IMR-90 (cell line): ENCODE measurements around the gene SLC7A6OS. TPM values are rescaled to one million over a fixed set of nuclear protein-coding genes. Genes with fewer than 3 reads are reported as not detected.

ENCODE experiments used
- ATAC-seq: fragments of 200-7000 bp; cut with Tn5 transposase; 2 replicates; pipeline ENCODE4 v1.9.1; 2020; ENCODE audit warnings: low read depth, mild to moderate bottlenecking, moderate library complexity
- BruUV-seq: library from RNA; stranded (reverse); fragments of 400-500 nt; replicated peaks from 2 replicates; lab custom pipeline; 2021; lab: Mats Ljungman, UMichigan
- CTCF ChIA-PET: fragments of 300-600 bp; formaldehyde crosslinking; extraction: SDS; loops from one replicate; lab custom pipeline; 2021; ENCODE audit warnings: antibody characterized with exemption; lab: Yijun Ruan, JAX
- POLR2A ChIA-PET: fragments of 300-600 bp; sonication (Branson Sonifier 250); formaldehyde crosslinking; loops from one replicate; lab custom pipeline; 2022; ENCODE audit warnings: antibody characterized with exemption; ENCODE audit not compliant: unreplicated experiment; lab: Charles Lee
- DNase-seq: peaks from one replicate; pipeline ENCODE4 v3.0.0; 2013
- H2AFZ ChIP-seq: replicated peaks from 2 replicates; pipeline ENCODE3; 2013; ENCODE audit warnings: low read length, mild to moderate bottlenecking; ENCODE audit not compliant: poor library complexity
- H2AK5ac ChIP-seq: 2 replicates; pipeline ENCODE4 v1.6.1; 2013; ENCODE audit warnings: low read depth, low read length, inconsistent platforms
- H2AK9ac ChIP-seq: replicated peaks from 2 replicates; pipeline ENCODE3; 2013; ENCODE audit warnings: mild to moderate bottlenecking, low read depth, low read length, moderate library complexity; ENCODE audit not compliant: poor library complexity
- H2BK120ac ChIP-seq: 2 replicates; pipeline ENCODE4 v1.6.1; 2013; ENCODE audit warnings: low read depth, low read length, inconsistent platforms
- H2BK15ac ChIP-seq: 3 replicates; pipeline ENCODE4 v1.6.1; 2013; ENCODE audit warnings: low read depth, low read length, inconsistent platforms
- H2BK20ac ChIP-seq: 2 replicates; pipeline ENCODE4 v1.6.1; 2013; ENCODE audit warnings: low read depth, mild to moderate bottlenecking, inconsistent platforms, low read length, moderate library complexity
- H2BK5ac ChIP-seq: 2 replicates; pipeline ENCODE4 v1.6.1; 2013; ENCODE audit warnings: mild to moderate bottlenecking, low read depth, low read length, inconsistent platforms; ENCODE audit not compliant: poor library complexity, severe bottlenecking
- H3K14ac ChIP-seq: replicated peaks from 2 replicates; pipeline ENCODE4 v1.6.1; 2013; ENCODE audit warnings: low read depth, low read length, inconsistent platforms
- H3K18ac ChIP-seq: 2 replicates; pipeline ENCODE4 v1.6.1; 2013; ENCODE audit warnings: low read depth, low read length, control low read depth
- H3K23ac ChIP-seq: 2 replicates; pipeline ENCODE4 v1.6.1; 2013; ENCODE audit warnings: low read depth, low read length, inconsistent platforms
- H3K27ac ChIP-seq: 2 replicates; pipeline ENCODE4 v1.5.1; 2013; ENCODE audit warnings: mild to moderate bottlenecking, control low read depth, low read length; ENCODE audit not compliant: insufficient read depth
- H3K27me3 ChIP-seq: 2 replicates; pipeline ENCODE4 v1.6.1; 2013; ENCODE audit warnings: low read length; ENCODE audit not compliant: control insufficient read depth, insufficient read depth
- H3K36me3 ChIP-seq: 2 replicates; pipeline ENCODE4 v1.6.1; 2013; ENCODE audit warnings: low read length, mixed read lengths; ENCODE audit not compliant: control insufficient read depth, insufficient read depth
- H3K4ac ChIP-seq: 2 replicates; pipeline ENCODE4 v1.6.1; 2013; ENCODE audit warnings: low read depth, low read length, inconsistent platforms
- H3K4me1 ChIP-seq: 2 replicates; pipeline ENCODE4 v1.6.1; 2013; ENCODE audit warnings: low read length, mixed read lengths; ENCODE audit not compliant: control insufficient read depth, insufficient read depth
- H3K4me2 ChIP-seq: 2 replicates; pipeline ENCODE4 v1.6.1; 2013; ENCODE audit warnings: low read depth, mild to moderate bottlenecking, control low read depth, low read length, moderate library complexity
- H3K4me3 ChIP-seq: 2 replicates; pipeline ENCODE4 v1.5.1; 2013; ENCODE audit warnings: low read depth, mild to moderate bottlenecking, control low read depth, low read length, moderate library complexity; ENCODE audit not compliant: insufficient read depth
- H3K56ac ChIP-seq: 2 replicates; pipeline ENCODE4 v1.6.1; 2013; ENCODE audit warnings: low read length, inconsistent platforms; ENCODE audit not compliant: insufficient read depth; ENCODE audit errors: extremely low read depth
- H3K79me1 ChIP-seq, 2 experiments: 2 replicates each; pipeline ENCODE4 v1.6.1; 2013; ENCODE audit warnings: low read length in 2 of 2, inconsistent platforms in 1 of 2, low read depth in 1 of 2
- H3K9ac ChIP-seq: 2 replicates; pipeline ENCODE4 v1.6.1; 2013; ENCODE audit warnings: low read depth, low read length, control low read depth
- H3K9me1 ChIP-seq: 2 replicates; pipeline ENCODE4 v1.6.1; 2013; ENCODE audit warnings: low read length, inconsistent platforms; ENCODE audit not compliant: insufficient read depth
- H3K9me3 ChIP-seq: 2 replicates; pipeline ENCODE4 v1.6.1; 2013; ENCODE audit warnings: low read length; ENCODE audit not compliant: control insufficient read depth, insufficient read depth
- H4K20me1 ChIP-seq: 2 replicates; pipeline ENCODE4 v1.6.1; 2013; ENCODE audit warnings: low read length, inconsistent platforms; ENCODE audit not compliant: insufficient read depth
- H4K5ac ChIP-seq: 2 replicates; pipeline ENCODE4 v1.6.1; 2013; ENCODE audit warnings: mild to moderate bottlenecking, low read depth, low read length, control low read depth
- H4K8ac ChIP-seq, 2 experiments: 2 replicates each; pipeline ENCODE4 v1.6.1; 2013; ENCODE audit warnings: low read depth in 2 of 2, low read length in 2 of 2, control low read depth in 1 of 2, inconsistent platforms in 1 of 2
- H4K91ac ChIP-seq: 2 replicates; pipeline ENCODE4 v1.6.1; 2013; ENCODE audit warnings: low read depth, low read length, inconsistent platforms; ENCODE audit not compliant: insufficient read depth
- BHLHE40 ChIP-seq: fragments of 150-350 bp; IDR thresholded peaks from 2 replicates; pipeline ENCODE4 v1.6.1; 2016; ENCODE audit warnings: mild to moderate bottlenecking, low read depth, low read length
- CEBPB ChIP-seq: IDR thresholded peaks from 2 replicates; pipeline ENCODE4 v1.6.1; 2012; ENCODE audit warnings: low read depth, low read length, improper control_type of control experiment
- CHD1 ChIP-seq: IDR thresholded peaks from 2 replicates; pipeline ENCODE4 v1.6.1; 2012; ENCODE audit warnings: low read depth, low read length, improper control_type of control experiment
- CTCF ChIP-seq: conservative IDR thresholded peaks from 2 replicates; pipeline ENCODE4 v1.5.1; 2012; ENCODE audit warnings: mild to moderate bottlenecking, low read depth, low read length, improper control_type of control experiment
- ELK1 ChIP-seq: fragments of 150-350 bp; IDR thresholded peaks from 2 replicates; pipeline ENCODE4 v1.6.1; 2016; ENCODE audit warnings: low read depth, mild to moderate bottlenecking, low read length, moderate library complexity, borderline replicate concordance
- FOS ChIP-seq: fragments of 150-350 bp; IDR thresholded peaks from 2 replicates; pipeline ENCODE4 v1.6.1; 2016; ENCODE audit warnings: low read depth, low read length
- MAFK ChIP-seq: IDR thresholded peaks from 2 replicates; pipeline ENCODE4 v1.6.1; 2012; ENCODE audit warnings: low read depth, low read length, improper control_type of control experiment
- MAZ ChIP-seq: IDR thresholded peaks from 2 replicates; pipeline ENCODE4 v1.6.1; 2012; ENCODE audit warnings: low read depth, mild to moderate bottlenecking, low read length, improper control_type of control experiment, moderate library complexity, borderline replicate concordance
- MXI1 ChIP-seq: IDR thresholded peaks from 2 replicates; pipeline ENCODE4 v1.6.1; 2012; ENCODE audit warnings: low read depth, mild to moderate bottlenecking, low read length, moderate library complexity, borderline replicate concordance
- NFE2L2 ChIP-seq: fragments of 150-350 bp; IDR thresholded peaks from 2 replicates; pipeline ENCODE4 v1.6.1; 2016; ENCODE audit warnings: low read depth, mild to moderate bottlenecking, low read length
- POLR2A ChIP-seq: IDR thresholded peaks from 2 replicates; pipeline ENCODE4 v1.6.1; 2012; ENCODE audit warnings: mild to moderate bottlenecking, low read depth, low read length
- RAD21 ChIP-seq: IDR thresholded peaks from 2 replicates; pipeline ENCODE4 v1.6.1; 2012; ENCODE audit warnings: low read length, improper control_type of control experiment
- RCOR1 ChIP-seq: IDR thresholded peaks from 2 replicates; pipeline ENCODE4 v1.6.1; 2012; ENCODE audit warnings: mild to moderate bottlenecking, low read length, improper control_type of control experiment; ENCODE audit not compliant: insufficient replicate concordance
- RFX5 ChIP-seq: IDR thresholded peaks from 2 replicates; pipeline ENCODE4 v1.8.0; 2012; ENCODE audit warnings: low read depth, mild to moderate bottlenecking, low read length, moderate library complexity
- SMC3 ChIP-seq: fragments of 150-350 bp; IDR thresholded peaks from 2 replicates; pipeline ENCODE4 v1.6.1; 2016; ENCODE audit warnings: low read depth, mild to moderate bottlenecking, antibody characterized with exemption, low read length, moderate library complexity
- USF2 ChIP-seq: fragments of 150-350 bp; IDR thresholded peaks from 2 replicates; pipeline ENCODE4 v1.6.1; 2017; ENCODE audit warnings: mild to moderate bottlenecking, antibody characterized with exemption, low read length, low read depth
- WGBS, 2 experiments: methylation state at CpG; one replicate each; pipeline versions ENCODE4 v1.1.5 to v1.1.7; 2013; ENCODE audit warnings: missing lambda C conversion rate in 2 of 2; ENCODE audit not compliant: insufficient read length in 1 of 2; ENCODE audit errors: extremely low coverage in 2 of 2; 5-methylcytosine and 5-hydroxymethylcytosine counted together
- dilution Hi-C: fragments of 300-500 bp; cut with HindIII; formaldehyde crosslinking; loops from one replicate; pipeline ENCODE4 v1.14.3; 2018; ENCODE audit warnings: low sequenced_read_pairs; ENCODE audit not compliant: unreplicated experiment
- in situ Hi-C: fragments of 300-500 bp; cut with MboI; formaldehyde crosslinking; loops from 3 replicates; pipeline ENCODE4 v1.14.3; 2019; ENCODE audit warnings: low sequenced_read_pairs, inconsistent platforms, mixed read lengths
- intact Hi-C: fragments of 100-400 bp; cut with micrococcal nuclease; formaldehyde crosslinking; loops from 2 replicates; pipeline ENCODE4 v1.10.0; 2022
- polyA plus RNA-seq, 3 experiments: library from polyadenylated mRNA; depleted of rRNA; stranded (reverse); fragments of >200 nt; gene quantifications; 2 replicates each; pipeline ENCODE4 v1.2.3, GENCODE V29; 2012; ENCODE audit warnings: low replicate concordance in 1 of 3
- total RNA-seq: library from RNA; depleted of rRNA; stranded (reverse); fragments of >200 nt; gene quantifications from 2 replicates; pipeline ENCODE4 v1.2.3, GENCODE V29; 2012

SLC7A6OS gene
- total and polyA plus RNA-seq, 2 of the 4 experiments (the other 2 are of a cell fraction): 6.8 to 8.4 TPM

DNA sequence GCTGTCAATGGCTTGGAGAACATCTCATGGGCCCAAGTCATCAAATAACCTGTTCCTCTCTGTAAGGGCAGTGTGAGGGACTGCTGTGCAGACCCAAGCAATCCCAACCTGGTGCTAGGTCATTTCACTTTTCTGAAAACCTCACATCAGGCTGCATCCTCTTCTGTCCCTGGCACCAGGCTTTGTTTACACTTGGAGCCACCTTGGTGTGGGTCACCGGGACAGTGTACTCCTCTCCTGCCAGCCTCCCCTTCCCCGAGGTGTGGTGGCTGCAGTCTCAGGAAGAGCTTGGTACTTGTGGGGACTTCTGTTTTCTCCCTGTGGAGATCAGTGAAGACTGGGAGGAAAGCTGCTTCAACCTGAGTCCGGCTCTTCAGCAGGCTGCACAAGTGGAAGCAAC lies 12.4 kb downstream of the SLC7A6OS start:
- peaks cover 8% of the 10 kb centered on the region; the same call in 1 of the 2 replicates for H3K9me1 ChIP-seq
- no peak overlapping the region for H2AK9ac ChIP-seq
- no peaks in the 10 kb centered on the region for H3K27me3 ChIP-seq
- H3K27ac ChIP-seq: no peak overlapping the region
- no peak for DNase-seq
- H3K36me3 ChIP-seq: peaks cover 59% of the 10 kb centered on the region
- no peak overlapping the region for H2AK5ac ChIP-seq
- no peak overlapping the region for H4K91ac ChIP-seq
- no peak overlapping the region for H3K56ac ChIP-seq
- H3K4ac ChIP-seq: peak overlapping the region; percentile 36; the same call in 1 of the 2 replicates
- 0 out of 2 replicates have a peak overlapping the region, but pooled peaks have one; percentile 23 for H3K23ac ChIP-seq
- 0 out of 2 replicates have a peak overlapping the region, but pooled peaks have one; percentile 8 for H3K14ac ChIP-seq
- no peak overlapping the region for H3K4me2 ChIP-seq
- H4K20me1 ChIP-seq: peaks cover 16% of the 10 kb centered on the region
- H2BK5ac ChIP-seq: peak overlapping the region; percentile 37
- no peak overlapping the region for H2BK120ac ChIP-seq
- no peak overlapping the region for H4K5ac ChIP-seq
- H3K18ac ChIP-seq: no peak overlapping the region
- in situ Hi-C loops (no loop called here), intact Hi-C loops (loop anchor here (5.0 kb wide), 1 partner anchor 36 kb away; the partner anchor contains the start of gene SLC7A6), dilution Hi-C loops (no loop called here)
- no peak for ATAC-seq
- no peak overlapping the region for H3K4me3 ChIP-seq
- BruUV-seq: no TSS peak
- H3K9ac ChIP-seq: no peak overlapping the region
- CTCF ChIA-PET: no interaction called here
- 100% methylated on average over 1 of the region's 3 CpGs; no CpG with 5 or more reads in 1 of the 2 experiments for WGBS, 2 experiments
- H3K79me1 ChIP-seq: peaks cover 15 to 64% of the 10 kb centered on the region in 2 experiments; a peak in 3 of 4 replicates
- no peaks in the 10 kb centered on the region for H3K9me3 ChIP-seq
- no peak overlapping the region for H4K8ac ChIP-seq
- H3K4me1 ChIP-seq: peaks cover 7% of the 10 kb centered on the region; the same call in 1 of the 2 replicates
- H2BK15ac ChIP-seq: no peak overlapping the region
- POLR2A ChIA-PET: no interaction called here
- no peak overlapping the region for H2AFZ ChIP-seq
- no peak overlapping the region for H2BK20ac ChIP-seq
- TF ChIP-seq CHD1 (no peak), FOS (no peak), MAZ (no peak), SMC3 (no peak), NFE2L2 (no peak), POLR2A (no peak), ELK1 (no peak), CEBPB (no peak), RFX5 (no peak), RCOR1 (no peak), BHLHE40 (no peak), MAFK (no peak), CTCF (no peak), RAD21 (no peak), USF2 (no peak), MXI1 (no peak)
